ENCODE data around the gene RAMP2.
A peak's percentile ranks its signal among the peaks of the same experiment; 100 is the strongest.

The RAMP2 gene

DNA sequence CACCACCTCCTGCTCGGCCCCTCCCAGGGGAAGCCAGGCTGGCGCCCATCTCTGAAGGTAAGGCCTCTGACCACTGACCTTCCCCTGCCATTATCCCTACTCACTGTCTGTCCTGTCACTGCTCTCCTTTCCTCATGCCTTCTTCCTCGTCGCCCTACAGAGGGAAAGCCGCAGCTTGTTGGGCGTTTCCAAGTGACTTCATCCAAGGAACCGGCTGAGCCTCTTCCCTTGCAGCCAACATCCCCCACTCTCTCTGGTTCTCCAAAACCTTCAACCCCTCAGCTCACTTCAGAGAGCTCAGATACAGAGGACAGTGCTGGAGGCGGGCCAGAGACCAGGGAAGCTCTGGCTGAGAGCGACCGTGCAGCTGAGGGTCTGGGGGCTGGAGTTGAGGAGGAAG lies 34.4 kb downstream of the RAMP2 start:
- DNase-seq: no peak

DNA sequence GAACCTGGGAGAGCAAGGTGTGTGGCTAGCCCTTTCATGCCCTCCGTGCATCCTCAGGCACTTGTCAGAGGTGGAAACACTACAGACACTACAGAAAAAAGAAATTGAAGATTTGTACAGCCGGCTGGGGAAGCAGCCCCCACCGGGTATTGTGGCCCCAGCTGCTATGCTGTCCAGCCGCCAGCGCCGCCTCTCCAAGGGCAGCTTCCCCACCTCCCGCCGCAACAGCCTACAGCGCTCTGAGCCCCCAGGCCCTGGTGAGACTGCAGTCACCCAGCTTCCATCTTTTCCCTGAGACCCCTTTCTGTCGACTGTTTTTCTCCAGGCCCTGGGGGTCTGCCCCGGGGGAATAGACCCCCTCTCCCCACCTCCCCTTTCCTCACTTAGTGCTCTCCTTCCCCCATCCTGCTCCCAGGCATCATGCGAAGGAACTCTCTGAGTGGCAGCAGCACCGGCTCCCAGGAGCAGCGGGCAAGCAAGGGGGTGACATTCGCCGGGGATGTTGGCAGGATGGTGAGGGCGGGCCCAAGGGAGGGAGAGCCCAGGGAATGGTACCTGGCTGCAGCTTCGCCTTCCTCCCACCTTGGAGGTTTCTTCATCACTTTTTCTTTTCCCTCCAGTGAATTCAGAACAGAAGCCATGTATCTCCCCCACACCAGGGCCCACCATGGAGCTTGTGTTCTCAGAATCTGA lies 35.2 kb downstream of the RAMP2 start:
- no peak for DNase-seq

DNA sequence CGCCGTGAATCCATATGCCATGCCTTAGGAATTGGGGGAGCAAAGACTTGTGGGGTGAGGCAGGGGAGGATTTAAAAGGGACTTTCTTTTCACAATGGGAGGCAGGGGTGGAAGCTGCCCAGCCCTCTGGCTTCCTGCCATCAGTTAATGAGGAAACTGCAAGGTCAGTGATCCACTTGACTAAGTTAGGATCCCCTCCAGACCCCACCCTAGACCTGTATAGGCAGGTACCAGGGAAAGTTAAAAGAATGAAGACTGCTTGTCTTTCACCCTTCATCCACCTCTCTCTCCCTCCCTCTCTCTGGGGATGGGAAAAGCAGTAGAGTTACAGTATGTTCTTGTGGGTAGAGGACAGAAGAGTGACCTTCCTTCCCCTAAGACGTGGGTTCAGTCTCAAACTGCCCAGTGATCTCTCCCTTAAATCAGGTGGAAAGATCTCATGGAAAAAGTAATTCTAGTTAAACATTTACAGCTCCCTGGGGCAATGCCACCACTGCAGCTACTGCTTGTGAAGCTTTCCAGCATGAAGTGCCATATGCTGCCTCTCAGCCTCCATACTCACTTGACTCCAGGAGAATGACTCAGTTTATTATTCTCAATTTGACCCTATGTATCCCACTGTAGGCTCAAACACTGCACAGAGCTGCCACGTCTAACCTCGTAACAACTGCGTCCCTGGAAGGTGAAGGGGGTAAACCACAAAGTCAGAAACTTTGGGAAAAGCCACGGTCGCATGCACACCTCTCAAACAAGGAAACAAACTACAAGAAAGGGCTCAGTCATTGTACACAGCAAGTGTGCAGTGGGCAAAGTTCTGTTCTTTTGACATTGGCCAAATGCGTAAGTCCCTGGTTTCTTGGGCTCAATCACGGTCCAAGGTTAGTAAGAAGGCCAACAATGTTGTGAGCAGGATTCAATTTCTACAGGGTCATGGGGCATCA lies 36.3 kb downstream of the RAMP2 start:
- DNase-seq: no peak

DNA sequence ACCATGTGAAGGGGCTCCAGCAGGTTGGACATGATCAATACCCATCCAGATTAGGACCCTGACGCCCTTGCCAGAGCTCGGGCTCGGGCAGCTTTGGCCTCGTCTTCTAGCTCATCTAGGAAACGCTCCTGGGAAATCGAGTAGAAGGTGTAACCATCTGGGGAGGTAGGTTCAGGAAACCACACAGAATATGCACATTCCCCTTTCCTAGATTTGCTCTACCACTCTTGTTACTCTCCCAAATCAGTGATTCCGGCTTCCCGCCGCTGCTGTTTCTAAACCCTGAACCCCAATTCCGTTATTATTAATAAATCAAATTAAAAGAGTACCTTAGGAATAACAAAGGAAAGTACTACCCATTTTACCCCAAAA lies 37.0 kb downstream of the RAMP2 start:
- no peak for DNase-seq

DNA sequence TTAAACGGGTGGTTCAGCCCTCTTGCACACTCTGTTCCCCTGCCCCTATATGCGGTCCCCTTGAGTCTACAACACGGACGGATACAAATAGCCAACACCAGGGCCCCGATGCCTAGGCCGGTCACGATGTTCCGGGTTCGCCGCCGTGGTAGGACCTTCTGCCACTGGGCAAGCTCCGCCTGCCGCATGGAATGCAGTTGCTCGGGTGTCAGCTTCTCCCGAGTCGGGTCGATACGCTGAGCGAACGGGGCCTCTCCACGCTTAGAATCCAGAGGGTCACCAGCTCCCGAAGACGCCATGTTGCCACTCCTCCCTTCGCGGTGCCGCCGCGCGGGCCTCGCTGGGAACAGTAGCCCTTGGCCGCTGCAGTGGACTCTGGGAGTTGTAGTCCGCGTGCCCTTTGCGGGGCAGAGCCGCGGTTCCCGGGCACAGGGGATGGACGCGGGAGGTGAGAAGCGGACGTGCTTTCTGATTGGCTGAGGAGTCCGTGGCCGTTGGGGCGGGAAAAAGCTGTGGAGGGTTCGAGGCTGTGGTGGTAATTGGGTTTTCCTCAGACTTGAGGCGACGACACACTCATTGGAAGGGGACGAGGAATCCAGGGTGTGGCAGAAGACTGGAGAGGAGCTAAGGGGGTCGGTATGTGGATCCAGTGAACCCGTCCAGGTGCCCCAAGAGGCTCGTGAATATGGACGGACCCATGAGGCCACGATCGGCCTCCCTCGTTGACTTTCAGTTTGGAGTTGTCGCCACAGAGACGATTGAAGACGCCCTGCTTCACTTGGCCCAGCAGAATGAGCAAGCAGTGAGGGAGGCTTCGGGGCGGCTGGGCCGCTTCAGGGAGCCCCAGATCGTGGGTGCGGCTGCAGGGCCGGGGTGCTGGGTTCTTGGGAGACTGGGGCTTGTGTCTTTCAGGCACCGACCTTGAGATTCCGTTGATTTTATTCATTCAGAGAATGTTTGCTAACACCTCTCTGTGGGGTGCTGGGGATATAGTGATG lies 37.7 kb downstream of the RAMP2 start, which contains the start of the genes CNTD1 and COA3:
CNTD1 (plus strand) TSS at position 479 of the 998 bp plus-strand sequence; CDS start at position 686, 207 bp downstream.
COA3 (minus strand) TSS at position 322 of the 998 bp plus-strand sequence; CDS start at position 299, 23 bp downstream.
- DNase-seq: peak; percentile 86

DNA sequence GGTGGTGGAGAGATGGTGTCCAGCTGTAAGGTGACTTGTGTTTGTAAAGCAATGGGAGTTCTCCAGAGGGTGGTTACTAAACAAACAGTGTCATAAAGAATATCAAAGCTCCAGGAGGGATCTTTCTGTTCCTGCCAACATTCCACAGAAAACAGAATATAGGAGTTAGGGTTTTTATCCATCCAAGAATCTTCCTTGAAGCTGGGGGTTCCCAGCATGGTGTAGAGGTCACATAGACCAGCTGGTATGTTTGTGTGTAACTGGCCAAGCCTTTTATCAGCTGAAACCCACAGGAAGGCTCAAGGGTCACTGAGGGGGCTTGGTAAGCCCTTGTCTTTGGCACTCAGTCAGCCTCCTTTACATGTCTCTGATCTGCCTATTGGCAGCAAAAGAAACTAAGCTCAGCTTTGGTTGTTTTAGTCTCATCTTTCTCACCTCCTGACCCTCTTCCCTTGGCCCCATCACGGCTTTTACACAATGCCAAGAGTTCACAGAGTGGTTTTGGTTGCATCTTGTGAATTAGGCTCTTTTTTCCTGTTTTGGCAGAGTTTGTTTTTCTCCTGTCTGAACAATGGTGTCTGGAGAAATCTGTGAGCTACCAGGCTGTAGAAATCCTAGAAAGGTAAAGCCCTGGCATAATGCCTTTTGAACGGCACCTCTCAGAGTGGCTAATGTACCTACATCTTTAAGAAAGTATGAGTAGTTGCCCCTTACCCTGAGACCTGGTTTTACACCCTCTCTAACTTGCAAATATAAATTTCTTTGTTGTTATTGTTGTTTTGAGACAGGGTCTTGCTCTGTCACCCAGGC lies 42.3 kb downstream of the RAMP2 start:
- DNase-seq: no peak

GRCh38 chr17:42804918-42805367 lies 43.9 kb downstream of the RAMP2 start:
- no peak for DNase-seq

DNA sequence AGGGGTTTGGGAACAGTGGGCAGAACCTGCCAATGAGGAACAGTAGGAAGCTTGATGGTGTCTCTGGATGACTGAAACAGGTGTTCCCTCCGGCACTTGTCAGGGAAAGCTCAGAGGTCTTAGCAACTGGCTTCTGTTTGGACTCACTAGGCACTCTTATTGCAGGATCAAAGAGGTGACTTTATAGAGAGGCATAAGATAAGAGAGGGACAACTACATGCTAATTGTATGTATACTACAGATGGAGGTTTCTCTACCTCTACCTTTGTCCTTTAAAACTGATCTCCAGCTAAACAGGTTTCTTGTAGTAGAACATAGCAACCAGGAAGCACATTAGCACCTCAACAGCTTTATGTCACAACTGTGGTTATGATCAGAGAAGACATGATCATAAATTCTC lies 45.2 kb downstream of the RAMP2 start:
- DNase-seq: no peak

DNA sequence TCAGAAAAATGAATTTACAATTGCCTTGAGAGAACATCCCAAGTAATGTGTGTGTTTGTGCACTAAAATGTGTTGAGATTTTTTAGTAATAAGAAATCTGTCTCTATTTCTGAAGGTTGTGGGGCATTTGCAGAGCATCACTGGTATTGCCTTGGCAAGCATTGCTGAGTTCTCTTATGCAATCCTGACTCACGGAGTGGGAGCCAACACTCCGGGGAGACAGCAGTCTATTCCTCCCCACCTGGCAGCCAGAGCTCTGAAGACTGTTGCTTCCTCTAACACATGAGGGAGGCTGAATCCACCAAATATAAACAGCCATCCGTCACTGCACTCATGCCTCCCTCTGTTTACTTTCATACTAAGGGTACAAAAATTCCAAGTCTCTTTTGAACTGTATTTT lies 48.2 kb downstream of the RAMP2 start:
- peak; percentile 73 for DNase-seq

Measured in fibroblast of upper back skin (primary cell).